Inflammatory macrophage treated with lipopolysaccharide for 4 hours (primary cell): ENCODE data around the gene HBG2.

Experiments
- DNase-seq: peaks from one replicate; pipeline ENCODE4 v3.0.0-alpha.2; 2020

HBG2 gene

DNA sequence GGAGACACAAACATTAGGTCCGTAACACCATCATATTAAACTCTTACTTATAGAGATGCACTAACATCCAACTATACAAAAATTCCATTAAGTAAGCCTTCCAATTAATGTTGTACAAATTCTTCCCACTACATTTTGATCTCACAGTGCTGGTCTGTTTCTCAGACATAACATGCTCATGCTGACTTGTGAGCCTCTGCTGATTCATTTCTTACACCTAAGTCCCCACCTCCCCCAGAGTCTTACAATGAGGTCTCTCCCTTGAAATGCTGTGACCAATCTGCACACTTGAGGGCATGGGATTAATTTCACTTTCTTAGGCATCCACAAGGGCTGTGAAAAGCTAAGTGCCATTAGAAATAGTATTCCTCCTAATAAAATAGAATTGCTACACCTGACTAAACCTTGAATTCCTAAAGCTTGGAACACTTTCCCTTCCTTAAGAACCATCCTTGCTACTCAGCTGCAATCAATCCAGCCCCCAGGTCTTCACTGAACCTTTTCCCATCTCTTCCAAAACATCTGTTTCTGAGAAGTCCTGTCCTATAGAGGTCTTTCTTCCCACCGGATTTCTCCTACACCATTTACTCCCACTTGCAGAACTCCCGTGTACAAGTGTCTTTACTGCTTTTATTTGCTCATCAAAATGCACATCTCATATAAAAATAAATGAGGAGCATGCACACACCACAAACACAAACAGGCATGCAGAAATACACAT, 6.9 kb downstream of the HBG2 start:
- DNase-seq, result no peak

DNA sequence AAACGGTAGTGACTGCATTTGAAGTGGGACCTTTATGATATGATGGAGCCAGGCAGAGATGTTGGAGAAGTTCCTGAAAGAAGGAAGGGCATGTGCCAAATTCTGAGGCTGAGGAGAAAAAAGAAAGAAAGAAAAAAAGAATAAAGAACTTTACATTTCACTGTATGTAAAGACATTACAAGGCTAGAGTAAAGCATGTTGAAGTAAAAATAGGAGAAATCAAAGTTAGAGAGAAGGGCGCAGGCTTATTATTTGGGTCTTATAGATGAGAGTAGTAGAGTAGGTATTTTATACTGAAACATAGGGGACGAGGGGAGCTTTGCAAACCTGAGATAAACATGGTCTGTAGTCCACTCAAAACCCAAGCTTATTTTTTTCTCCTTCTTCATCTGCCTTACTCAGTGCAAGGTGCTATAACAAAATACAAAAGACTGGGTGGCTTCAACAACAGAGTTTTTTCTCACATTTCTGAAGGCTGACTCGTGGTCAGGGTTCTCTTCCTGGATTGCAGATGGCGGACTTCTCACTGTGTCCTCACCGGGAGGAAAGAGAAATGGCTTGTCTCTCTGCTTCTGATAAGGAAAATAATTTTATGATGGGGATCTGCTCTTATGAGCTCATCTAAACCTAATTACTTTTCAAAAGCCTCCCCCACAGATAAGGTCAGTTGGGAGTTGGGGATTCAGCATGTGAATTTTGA, 7.7 kb downstream of the HBG2 start:
- no peak for DNase-seq

GRCh38 chr11:5245155-5245554, 9.4 kb downstream of the HBG2 start:
- no peak for DNase-seq

DNA sequence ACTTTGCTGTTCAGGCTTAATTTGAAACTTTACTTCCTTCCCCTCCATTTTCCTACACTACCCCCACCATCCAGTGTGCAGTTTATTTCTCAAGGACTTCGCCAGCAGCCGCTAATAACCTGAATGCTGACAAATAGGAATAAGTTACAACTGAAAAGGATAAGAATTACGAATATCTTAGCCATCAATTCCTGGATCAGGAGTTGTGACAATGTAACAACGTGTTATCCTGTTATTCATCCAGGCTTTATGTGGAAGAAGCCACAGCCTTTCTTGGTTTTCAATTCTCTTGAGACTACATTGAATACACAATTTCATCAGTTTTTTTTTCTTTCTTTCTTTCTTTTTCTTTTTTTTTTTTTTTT, 10.8 kb downstream of the HBG2 start:
- no peak for DNase-seq

DNA sequence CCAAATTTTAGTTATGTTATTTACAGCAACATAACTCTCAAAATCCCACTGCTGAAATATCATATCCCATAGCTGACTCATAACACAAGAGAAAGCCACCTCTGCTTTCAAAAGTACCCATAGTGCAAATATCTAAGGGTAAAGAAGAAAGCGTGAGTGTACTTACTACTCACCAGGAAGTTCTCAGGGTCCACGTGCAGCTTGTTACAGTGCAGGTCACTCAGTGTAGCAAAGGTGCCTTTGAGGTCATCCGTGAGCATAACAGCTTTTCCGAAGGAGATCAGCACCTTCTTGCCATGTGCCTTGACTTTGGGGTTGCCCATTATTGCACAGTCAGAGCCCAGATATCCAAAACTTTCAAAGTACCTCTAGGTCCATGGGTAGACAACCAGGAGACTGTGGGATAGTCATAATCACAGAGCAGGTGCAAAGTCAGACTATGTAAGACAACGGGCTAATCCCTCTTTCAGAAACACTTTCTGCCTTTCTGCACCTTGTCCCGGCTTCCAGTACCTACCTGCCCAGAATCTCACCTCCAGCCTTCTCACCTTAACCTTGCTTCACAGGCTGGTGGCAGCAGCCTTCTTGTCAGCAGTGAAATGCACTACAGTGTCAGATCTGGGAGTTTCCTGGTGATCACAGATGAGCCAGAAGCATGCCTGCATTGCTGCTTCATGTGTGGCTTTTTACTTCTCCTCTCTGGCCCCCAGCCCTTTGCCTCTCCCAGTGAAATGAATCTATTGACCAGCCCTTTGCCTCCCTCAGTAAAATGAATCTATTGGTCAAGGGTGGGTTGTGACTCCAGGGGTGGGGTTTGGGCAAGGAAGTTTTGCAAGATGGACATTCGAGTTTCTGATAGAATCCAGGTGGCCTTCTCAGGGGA, 11.4 kb downstream of the HBG2 start:
- DNase-seq, result no peak

DNA sequence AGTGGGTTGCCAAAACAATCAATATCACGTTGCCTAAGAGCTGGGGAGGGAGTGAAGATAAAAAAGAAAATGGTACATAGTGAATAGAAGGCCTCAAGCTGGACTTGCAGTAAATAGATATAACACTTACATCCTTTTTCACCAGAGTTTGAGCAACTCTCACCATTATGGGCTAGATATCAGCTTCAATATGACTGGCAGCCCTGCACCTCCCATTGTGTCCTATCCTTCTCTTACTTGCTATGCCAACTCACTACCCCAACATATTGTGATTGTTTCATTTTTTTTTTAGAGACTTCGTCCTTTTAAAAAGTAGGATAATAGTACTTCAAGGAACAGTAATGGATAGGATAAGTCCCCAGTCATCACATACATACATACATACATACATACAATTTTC, 12.4 kb downstream of the HBG2 start:
- no peak for DNase-seq

DNA sequence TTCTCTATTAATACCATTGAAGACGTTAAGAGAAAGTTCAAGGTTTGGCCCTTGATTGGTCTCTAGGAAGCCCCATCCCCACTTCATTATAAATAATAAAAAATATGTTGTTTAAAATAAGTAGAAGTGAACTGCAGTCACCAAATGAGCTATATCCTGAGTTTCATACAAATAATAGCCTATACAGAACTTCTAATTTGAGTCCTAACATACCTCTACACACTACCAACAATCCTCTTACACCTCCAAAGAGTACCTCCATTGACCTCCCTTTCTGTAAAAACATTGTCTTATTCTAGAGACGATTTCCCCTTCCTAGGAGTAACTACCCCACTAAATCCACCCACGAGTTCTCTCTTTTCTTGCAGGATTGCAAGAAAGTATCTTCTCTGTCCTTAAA, 13.1 kb downstream of the HBG2 start:
- DNase-seq, result no peak

- no peak for DNase-seq
These were observed 14.1 kb downstream of the HBG2 start for GRCh38 chr11:5240458-5240857.

DNA sequence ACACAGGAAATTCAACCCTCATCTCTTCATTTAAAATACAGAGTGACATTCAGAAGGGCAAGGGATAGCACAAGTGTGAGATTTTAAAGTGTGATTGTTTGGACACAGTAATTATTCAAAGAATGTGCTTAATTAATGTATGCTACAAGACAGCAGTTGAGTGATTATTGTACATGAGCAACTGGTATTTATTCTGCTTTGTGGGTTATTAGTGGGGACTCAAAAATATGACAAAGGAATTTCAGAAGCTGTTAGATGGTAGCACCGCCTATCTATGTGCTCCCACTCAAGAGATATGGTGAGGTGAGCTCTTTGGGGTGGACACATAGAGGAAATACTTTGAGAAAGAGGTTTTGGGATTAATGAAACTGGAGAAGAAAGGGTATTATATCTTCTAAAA, 14.5 kb downstream of the HBG2 start:
- no peak for DNase-seq

GRCh38 chr11:5239046-5239445, 15.5 kb downstream of the HBG2 start:
- peak; percentile 47 for DNase-seq

- DNase-seq, result peak; percentile 66
These were observed 16.1 kb downstream of the HBG2 start for GRCh38 chr11:5238486-5238885.

GRCh38 chr11:5237420-5237819, 17.2 kb downstream of the HBG2 start:
- DNase-seq, result no peak

- DNase-seq, result no peak
These were observed 19.1 kb downstream of the HBG2 start for GRCh38 chr11:5235364-5236095.

- peak; percentile 27 for DNase-seq
These were observed 20.2 kb downstream of the HBG2 start, which contains the start of gene HBD for GRCh38 chr11:5234381-5234834. TSS of gene HBD (minus strand) at chr11:5234483. CDS start at chr11:5234433, 50 bp downstream.

DNA sequence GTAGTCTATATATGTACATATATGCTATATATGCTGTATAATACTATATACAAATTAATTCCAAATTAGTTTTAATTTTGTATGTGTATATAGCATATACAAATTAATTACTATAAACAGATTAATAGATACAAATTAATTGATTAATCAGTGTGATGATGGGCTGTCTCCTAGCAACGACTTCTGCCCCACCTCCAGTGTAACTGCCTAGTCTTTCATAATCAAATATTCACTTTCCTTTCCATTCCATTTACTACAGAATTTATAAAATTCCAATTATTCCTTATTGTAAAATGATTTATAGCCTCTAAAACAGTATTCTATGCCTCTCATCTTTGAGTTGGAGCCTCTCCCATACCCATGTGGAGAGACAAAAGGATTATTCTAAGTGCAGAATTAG, 21.3 kb downstream of the HBG2 start:
- no peak for DNase-seq

DNA sequence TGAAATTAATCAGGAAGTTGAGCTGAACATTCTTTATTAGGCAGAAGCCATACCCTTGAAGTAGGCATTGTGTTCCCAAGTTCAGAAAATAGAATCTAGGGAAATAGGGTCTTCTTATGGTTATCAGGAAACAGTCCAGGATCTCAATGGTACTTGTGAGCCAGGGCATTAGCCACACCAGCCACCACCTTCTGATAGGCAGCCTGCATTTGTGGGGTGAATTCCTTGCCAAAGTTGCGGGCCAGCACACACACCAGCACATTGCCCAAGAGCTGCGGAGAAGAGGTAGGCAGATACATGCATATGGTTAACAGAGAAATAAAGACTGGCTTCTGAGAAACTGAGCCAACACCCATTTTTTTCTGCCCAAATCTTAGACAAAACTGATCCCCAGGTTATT, 21.8 kb downstream of the HBG2 start:
- no peak for DNase-seq

- DNase-seq, result no peak
These were observed 22.4 kb downstream of the HBG2 start for GRCh38 chr11:5232176-5232575.

DNA sequence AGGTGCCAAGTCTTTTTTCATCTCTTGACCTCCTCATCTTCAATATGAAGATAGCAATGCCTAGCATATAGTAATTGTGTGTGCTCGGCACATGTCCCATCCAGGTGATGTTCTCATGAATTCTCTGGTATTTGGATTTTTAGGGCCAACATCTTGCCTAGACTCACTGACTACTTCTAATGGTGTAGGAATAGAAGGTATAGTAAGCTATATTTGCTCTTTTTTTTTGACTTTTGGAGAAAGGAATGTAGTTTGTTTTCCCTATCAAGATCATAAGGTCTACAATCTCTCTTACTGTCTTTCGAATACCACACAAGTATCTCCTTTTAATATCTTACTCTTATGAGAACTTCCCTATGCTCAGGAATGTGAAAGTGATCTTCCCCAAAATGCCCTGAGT, 23.5 kb downstream of the HBG2 start:
- DNase-seq, result no peak

DNA sequence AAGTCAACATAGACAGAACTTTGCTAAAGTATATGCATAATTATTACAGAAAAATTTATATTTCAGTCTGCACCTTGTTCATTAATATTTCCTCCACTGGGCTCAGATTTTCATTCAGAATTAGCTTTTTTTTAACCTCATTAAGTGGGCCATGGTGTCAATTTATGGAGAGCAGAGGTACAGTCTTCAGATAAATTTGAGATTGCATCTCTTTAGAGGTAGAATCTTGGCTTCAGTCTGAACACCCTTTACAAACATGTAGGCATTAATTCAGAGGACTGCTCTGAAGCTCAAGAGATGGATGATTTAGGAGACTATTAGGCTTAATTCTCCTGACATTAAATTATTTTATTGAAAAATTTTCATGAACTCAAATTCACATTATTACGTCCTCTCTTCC, 24.3 kb downstream of the HBG2 start:
- DNase-seq, result no peak

DNA sequence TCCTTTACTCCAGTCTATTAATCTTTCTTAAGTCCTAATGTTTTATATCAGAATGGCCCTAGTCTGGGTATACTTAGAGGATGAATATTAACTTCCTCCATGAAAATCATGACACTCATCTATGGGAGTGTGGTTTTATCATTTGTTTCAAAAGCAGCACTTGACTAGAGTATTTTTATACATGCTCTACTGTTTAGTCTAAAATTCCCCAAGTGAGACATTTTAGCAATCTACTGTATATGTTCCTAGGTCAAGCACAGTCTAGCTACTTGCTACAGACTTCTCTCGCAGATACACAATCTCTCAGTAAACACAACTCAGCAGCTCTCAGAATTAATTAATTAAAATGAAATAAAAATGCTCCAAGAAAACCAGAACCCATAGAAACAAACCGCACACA, 24.8 kb downstream of the HBG2 start:
- DNase-seq, result no peak

- no peak for DNase-seq
These were observed 25.2 kb downstream of the HBG2 start for GRCh38 chr11:5229356-5229755.

GRCh38 chr11:5228124-5228523, 26.5 kb downstream of the HBG2 start:
- DNase-seq, result no peak

- no peak for DNase-seq
These were observed 26.9 kb downstream of the HBG2 start for GRCh38 chr11:5227681-5228080.
